HG02759 (cell line): ENCODE data around the gene CEP131.

ENCODE experiments used
- ATAC-seq: cut with Tn5 transposase; IDR thresholded peaks from one replicate; pipeline ENCODE4 v1.9.1; 2021; ENCODE audit warnings: mild to moderate bottlenecking, moderate library complexity; ENCODE audit not compliant: unreplicated experiment

The CEP131 gene

GRCh38 chr17:81204578-81204977 is 18.2 kb downstream of the CEP131 start:
- no peak for ATAC-seq

DNA sequence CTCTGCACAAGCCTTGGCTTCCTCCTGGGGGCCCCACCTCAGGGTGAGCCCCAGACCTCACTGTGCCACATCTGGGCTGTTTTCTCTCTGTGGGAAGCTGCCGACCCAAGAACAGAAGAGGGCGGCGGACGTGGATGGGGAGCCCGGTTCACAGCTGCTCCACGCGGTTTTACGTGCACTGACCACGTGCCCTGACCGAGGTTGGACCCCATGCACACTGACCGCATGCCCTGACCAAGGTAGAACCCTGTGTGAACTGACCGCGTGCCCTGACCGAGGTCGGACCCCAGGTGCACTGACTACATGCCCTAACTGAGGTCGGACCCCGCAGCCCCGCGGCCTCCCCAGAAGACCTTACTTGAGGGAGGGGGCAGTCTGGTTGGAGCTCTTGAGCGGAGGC is 19.6 kb downstream of the CEP131 start:
- no peak for ATAC-seq

GRCh38 chr17:81202318-81202717 is 20.4 kb downstream of the CEP131 start:
- no peak for ATAC-seq

GRCh38 chr17:81200695-81201580 is 21.8 kb downstream of the CEP131 start:
- ATAC-seq: no peak

DNA sequence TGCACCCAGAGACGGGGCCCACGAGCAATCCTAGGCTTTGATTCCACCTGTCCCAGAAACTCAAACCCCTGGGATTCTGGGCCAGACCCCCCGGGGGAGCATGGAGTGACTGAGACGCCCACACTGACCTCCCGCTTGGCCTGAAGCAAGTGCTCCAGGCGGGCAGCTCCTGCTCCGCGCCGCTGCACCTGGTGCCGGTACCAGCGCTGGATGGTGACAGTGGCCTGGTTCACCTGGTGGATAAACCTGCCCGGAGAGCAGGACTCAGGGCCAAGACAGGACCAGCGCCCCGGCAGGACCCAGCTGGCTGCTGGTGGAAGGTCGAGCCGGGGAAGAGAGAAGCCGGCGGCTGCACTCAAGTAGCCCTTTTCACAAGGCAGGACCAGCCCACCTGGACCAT is 22.6 kb downstream of the CEP131 start:
- no peak for ATAC-seq

DNA sequence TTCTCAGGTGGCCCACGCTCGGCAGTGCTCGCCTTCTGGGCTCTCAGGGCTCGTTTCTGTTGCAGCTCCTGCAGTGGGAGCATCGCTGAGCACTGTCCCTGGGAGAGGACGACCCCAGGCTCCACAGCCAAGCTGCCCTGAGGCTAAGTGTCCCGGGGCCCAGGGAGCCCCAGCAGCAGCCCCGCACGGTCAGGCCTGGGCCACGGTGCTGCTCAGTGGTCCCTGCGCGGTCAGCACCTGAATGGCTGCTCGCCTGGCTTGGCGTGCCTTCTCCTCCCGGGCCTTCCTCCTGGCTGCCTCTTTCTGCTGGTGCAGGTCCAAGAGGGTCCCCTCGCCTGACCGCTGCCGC is 23.3 kb downstream of the CEP131 start:
- ATAC-seq: no peak

DNA sequence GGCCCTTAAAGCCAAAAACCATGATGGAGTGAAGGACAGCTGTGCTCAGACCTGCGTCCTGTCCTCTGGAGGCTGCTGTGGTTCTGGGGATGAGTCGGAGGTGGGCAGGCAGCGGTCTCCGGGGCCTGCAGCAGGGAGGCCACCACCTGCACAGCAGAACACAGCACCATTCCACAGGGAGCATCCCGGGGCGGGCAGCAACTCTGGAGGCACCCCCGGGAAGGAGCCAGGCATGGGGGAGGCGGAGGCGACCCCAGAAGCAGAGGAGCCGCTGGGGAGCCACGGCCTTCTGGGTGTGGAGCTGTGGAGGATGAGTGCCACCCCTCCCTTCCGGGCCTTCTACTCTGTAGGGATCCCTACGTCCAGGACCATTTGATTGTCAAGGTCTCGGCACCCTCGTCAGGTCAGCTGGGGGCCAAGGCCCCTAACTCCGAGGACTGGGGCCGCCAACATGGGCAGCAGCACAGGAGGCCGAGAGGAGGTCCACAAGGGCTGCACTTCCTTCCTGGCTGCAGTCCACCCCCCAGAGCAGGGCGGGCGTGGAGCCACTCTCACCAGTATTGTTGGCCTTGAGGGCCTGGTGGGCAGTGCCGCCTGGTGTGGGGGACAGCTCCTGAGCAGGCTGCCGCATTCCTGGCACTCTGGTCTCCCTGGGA is 23.8 kb downstream of the CEP131 start:
- no peak for ATAC-seq

- no peak for ATAC-seq
These were observed 24.8 kb downstream of the CEP131 start for GRCh38 chr17:81197831-81198490.

- no peak for ATAC-seq
These were observed 25.4 kb downstream of the CEP131 start for GRCh38 chr17:81197409-81197795.

DNA sequence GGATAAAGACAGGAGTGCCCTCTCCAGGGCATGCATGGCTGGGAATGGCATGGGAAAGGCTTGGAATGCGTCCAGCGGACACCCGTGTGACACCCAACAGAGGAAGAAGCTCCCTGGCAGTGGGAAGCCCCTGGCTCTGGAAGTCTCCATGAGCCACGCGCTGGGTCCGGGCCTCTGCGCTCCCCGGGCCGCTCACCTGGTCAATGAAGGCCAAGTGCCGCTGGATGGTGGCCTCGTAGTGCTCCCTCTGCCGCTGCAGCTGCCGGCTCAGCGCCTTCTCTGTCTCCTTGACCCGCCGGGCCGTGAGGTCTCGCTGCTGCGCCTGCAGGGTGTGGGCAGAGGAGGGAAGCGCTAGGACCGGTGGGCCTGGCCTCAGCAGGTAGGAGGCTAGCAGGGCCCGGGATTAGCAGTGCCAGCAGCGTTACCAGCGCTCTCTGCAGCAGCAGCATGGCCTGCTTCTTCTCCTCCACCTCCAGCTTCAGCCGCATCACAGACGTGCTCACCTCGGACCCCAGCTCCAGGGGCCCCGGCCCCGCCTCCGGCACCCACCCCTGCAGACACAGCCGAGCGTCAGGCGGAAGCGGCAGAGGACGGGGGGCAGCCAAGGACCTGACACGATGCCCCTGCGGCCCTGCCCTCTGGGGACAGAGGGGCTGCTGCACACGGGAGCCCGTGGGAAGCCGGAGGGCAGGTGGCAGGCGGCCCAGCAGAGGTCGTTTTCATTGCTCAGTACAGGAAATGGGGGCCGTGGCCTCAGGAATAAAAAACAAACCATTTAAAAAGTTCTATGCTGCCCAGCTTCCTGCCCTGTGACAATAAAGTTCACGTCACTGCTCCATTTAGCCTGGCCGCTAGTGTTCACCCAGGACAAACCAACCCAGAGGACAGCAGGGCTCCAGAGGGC is 26.0 kb downstream of the CEP131 start:
- ATAC-seq: no peak

- no peak for ATAC-seq
These were observed 26.7 kb downstream of the CEP131 start for GRCh38 chr17:81195941-81196495.

- no peak for ATAC-seq
These were observed 27.5 kb downstream of the CEP131 start for GRCh38 chr17:81194941-81195901.

- ATAC-seq: no peak
These were observed 28.5 kb downstream of the CEP131 start for GRCh38 chr17:81194225-81194760.

DNA sequence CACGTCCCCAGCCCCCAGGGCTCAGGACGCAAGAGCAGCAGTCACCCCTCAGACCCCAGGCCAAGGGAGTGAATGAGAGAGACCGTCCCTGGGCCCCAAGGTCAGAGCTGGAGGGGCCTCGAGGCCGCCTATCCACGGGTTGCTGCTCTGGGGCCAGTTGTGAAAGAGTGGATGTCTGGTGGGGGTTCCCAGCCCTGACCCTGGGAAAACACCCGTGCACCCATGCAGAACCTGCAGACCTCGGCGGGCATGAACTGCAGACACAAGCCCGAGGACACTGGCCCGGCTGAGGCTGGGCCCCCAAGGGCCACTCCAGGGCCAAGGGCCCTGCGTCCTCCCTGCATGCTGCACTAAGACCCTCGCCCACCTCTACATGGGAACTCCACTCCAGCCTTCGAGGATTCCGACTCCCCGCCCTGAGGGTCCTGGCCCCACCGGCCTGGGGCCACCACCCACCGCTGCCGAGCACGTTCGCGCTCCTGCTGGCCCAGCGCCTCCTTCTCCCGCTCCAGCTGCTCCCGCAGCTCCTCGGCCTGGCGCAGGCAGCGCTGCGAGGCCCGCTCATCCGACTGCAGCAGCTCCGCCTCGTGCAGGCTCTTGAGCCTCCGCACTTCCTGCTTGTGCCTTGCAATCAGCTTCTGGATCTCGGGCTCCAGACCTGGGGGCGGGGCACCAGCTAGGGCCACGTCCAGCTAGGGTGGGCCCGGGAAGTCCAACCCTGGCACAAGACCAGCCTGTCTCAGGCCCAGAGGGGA is 29.1 kb downstream of the CEP131 start:
- no peak for ATAC-seq

DNA sequence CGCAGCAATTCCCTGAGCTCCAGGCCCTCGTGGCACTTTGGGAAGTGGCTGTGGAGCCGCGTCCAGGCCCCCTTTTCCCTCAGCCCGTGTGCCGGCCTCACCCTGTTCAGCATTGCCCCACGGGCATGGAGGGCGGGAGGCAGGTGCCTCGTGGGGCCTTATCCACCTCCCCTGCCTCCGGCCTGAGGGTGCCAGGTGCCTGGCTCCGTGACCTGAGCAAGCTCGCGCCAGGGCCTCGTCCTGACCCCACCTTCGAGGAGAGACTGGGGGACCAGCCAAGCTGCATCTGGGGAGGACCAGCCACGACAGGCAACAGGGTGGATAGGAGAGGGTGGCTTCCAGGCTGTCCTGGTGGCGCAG is 29.7 kb downstream of the CEP131 start:
- no peak for ATAC-seq

GRCh38 chr17:81192386-81193050 is 30.2 kb downstream of the CEP131 start:
- ATAC-seq: no peak

DNA sequence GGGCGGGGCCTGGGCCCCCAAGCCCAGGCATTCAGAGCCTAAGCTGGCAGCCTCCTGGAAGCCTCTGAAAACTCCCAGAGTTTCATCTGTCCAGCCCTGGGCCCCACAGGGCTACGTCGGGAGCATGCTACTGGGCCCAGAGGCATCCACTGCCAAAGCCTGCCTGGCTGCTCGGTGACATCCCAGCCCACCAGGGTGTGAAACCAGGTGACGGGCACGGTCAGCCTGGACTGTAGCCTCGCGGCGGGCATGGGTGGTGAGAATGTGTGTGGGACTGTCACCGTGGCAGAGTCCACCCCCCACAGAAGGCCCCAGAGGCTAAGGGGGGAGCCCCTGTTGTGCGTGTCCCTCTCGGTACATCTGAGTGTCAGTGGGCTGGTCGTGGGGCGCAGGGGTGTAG is 31.1 kb downstream of the CEP131 start:
- no peak for ATAC-seq

DNA sequence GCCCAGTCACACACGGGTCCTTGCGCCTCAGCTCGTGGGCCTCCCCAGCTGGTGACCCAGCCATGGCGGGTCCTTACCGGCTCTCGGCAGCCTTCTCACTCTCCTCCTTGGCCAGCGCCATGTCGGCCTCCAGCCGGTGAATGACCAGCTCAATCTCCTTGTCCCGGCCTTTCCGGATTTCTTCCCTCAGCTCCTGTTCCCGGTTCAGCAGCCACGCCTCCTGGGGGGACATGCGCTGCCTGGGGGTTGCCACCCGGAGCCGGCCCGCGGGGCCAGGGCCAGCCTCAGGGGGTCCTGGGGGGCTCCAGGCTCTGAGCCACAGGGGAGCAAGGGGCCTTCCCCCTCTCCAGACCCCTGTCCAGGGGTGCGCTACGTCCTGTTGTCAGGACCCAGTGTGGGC is 31.6 kb downstream of the CEP131 start:
- no peak for ATAC-seq
